H9 (cell line): ENCODE results near the gene ANKDD1A. TPM values are rescaled to one million over a fixed set of nuclear protein-coding genes. Genes with fewer than 3 reads are reported as not detected.

Experiments used
- DNase-seq: peaks from one replicate; pipeline ENCODE4 v3.0.0-alpha.2; 2017
- H2AFZ ChIP-seq: one replicate; pipeline ENCODE4 v1.6.1; 2013; ENCODE audit warnings: mild to moderate bottlenecking, low read length, control low read depth, moderate library complexity
- H2AK5ac ChIP-seq: 2 replicates; pipeline ENCODE4 v1.6.1; 2013; ENCODE audit warnings: low read length, control low read depth, mixed read lengths; ENCODE audit not compliant: insufficient read length
- H2BK120ac ChIP-seq: one replicate; pipeline ENCODE4 v1.6.1; 2013; ENCODE audit warnings: low read depth, mild to moderate bottlenecking, low read length, control low read depth, inconsistent platforms; ENCODE audit not compliant: poor library complexity, severe bottlenecking
- H2BK12ac ChIP-seq: 2 replicates; pipeline ENCODE4 v1.6.1; 2013; ENCODE audit warnings: low read length, control low read depth, mixed read lengths, low read depth; ENCODE audit not compliant: insufficient read length
- H2BK15ac ChIP-seq: 2 replicates; pipeline ENCODE4 v1.6.1; 2013; ENCODE audit warnings: low read depth, low read length, control low read depth
- H2BK20ac ChIP-seq: one replicate; pipeline ENCODE4 v1.6.1; 2013; ENCODE audit warnings: low read depth, mild to moderate bottlenecking, low read length, control low read depth, inconsistent platforms; ENCODE audit not compliant: poor library complexity, severe bottlenecking
- H2BK5ac ChIP-seq: 2 replicates; pipeline ENCODE4 v1.6.1; 2013; ENCODE audit warnings: low read length, control low read depth, mixed read lengths; ENCODE audit not compliant: insufficient read length
- H3K14ac ChIP-seq: 2 replicates; pipeline ENCODE4 v1.6.1; 2013; ENCODE audit warnings: low read length, control low read depth; ENCODE audit not compliant: insufficient read depth
- H3K18ac ChIP-seq: 2 replicates; pipeline ENCODE4 v1.6.1; 2013; ENCODE audit warnings: low read depth, mild to moderate bottlenecking, mixed read lengths, low read length, control low read depth; ENCODE audit not compliant: insufficient read length
- H3K23ac ChIP-seq: 2 replicates; pipeline ENCODE4 v1.6.1; 2013; ENCODE audit warnings: low read length, control low read depth, mixed read lengths, low read depth; ENCODE audit not compliant: insufficient read length
- H3K23me2 ChIP-seq: 2 replicates; pipeline ENCODE4 v1.6.1; 2013; ENCODE audit warnings: low read depth, mild to moderate bottlenecking, mixed read lengths, low read length, control low read depth; ENCODE audit not compliant: insufficient read length, poor library complexity, severe bottlenecking
- H3K27ac ChIP-seq: 2 replicates; pipeline ENCODE4 v1.5.1; 2013; ENCODE audit warnings: low read length, control low read depth, mixed read lengths, low read depth; ENCODE audit not compliant: insufficient read length
- H3K27me3 ChIP-seq: 2 replicates; pipeline ENCODE4 v1.6.1; 2013; ENCODE audit warnings: low read length, control low read depth, inconsistent platforms; ENCODE audit not compliant: insufficient read depth
- H3K4ac ChIP-seq: 2 replicates; pipeline ENCODE4 v1.6.1; 2013; ENCODE audit warnings: low read depth, mild to moderate bottlenecking, control low read depth, inconsistent platforms, low read length, moderate library complexity
- H3K4me1 ChIP-seq: 2 replicates; pipeline ENCODE4 v1.6.1; 2013; ENCODE audit warnings: low read length, control low read depth, inconsistent platforms; ENCODE audit not compliant: insufficient read depth
- H3K4me2 ChIP-seq: 2 replicates; pipeline ENCODE4 v1.6.1; 2013; ENCODE audit warnings: low read length, control low read depth, mixed read lengths; ENCODE audit not compliant: insufficient read length, insufficient read depth
- H3K56ac ChIP-seq: 2 replicates; pipeline ENCODE4 v1.6.1; 2013; ENCODE audit warnings: low read depth, mild to moderate bottlenecking, mixed read lengths, low read length, control low read depth; ENCODE audit not compliant: insufficient read length
- H3K79me1 ChIP-seq: 2 replicates; pipeline ENCODE4 v1.6.1; 2013; ENCODE audit warnings: low read depth, mild to moderate bottlenecking, moderate library complexity, low read length, control low read depth, inconsistent platforms; ENCODE audit not compliant: insufficient read depth, poor library complexity, severe bottlenecking
- H3K79me2 ChIP-seq: 2 replicates; pipeline ENCODE4 v1.6.1; 2013; ENCODE audit warnings: low read length, control low read depth, inconsistent platforms; ENCODE audit not compliant: insufficient read depth
- H3K9ac ChIP-seq: 2 replicates; pipeline ENCODE4 v1.6.1; 2013; ENCODE audit warnings: low read length, control low read depth, mixed read lengths; ENCODE audit not compliant: insufficient read length; ENCODE audit errors: extremely low read depth
- H3K9me3 ChIP-seq: one replicate; pipeline ENCODE4 v1.6.1; 2013; ENCODE audit warnings: low read depth, low read length, inconsistent platforms; ENCODE audit not compliant: control insufficient read depth
- H3T11ph ChIP-seq: one replicate; pipeline ENCODE4 v1.6.1; 2013; ENCODE audit warnings: mild to moderate bottlenecking, low read length, control low read depth, inconsistent platforms
- H4K20me1 ChIP-seq: one replicate; pipeline ENCODE4 v1.6.1; 2013; ENCODE audit not compliant: control insufficient read depth, insufficient read length, insufficient read depth
- H4K5ac ChIP-seq: 2 replicates; pipeline ENCODE4 v1.6.1; 2013; ENCODE audit warnings: low read depth, mild to moderate bottlenecking, mixed read lengths, low read length, control low read depth; ENCODE audit not compliant: insufficient read length
- H4K8ac ChIP-seq: replicated peaks from 2 replicates; pipeline ENCODE4 v1.6.1; 2013; ENCODE audit warnings: low read length, control low read depth, mixed read lengths, low read depth; ENCODE audit not compliant: insufficient read length
- H4K91ac ChIP-seq: 2 replicates; pipeline ENCODE4 v1.6.1; 2013; ENCODE audit warnings: low read depth, mild to moderate bottlenecking, moderate library complexity, mixed read lengths, low read length, control low read depth; ENCODE audit not compliant: insufficient read length
- H3K27ac Mint-ChIP-seq, 3 experiments: 2 replicates in 2 of 3; 3 replicates in 1 of 3; pipeline ENCODE4 v1.8.0; 2020 to 2021; ENCODE audit warnings: mixed read lengths in 3 of 3, mild to moderate bottlenecking in 1 of 3, moderate library complexity in 1 of 3
- H3K27me3 Mint-ChIP-seq: 2 replicates; pipeline ENCODE4 v1.8.0; 2021; ENCODE audit warnings: low read depth, mild to moderate bottlenecking, moderate library complexity, mixed read lengths
- H3K36me3 Mint-ChIP-seq, 3 experiments: 2 replicates in 2 of 3; 3 replicates in 1 of 3; pipeline ENCODE4 v1.8.0; 2020 to 2021; ENCODE audit warnings: low read depth in 3 of 3, mixed read lengths in 3 of 3; ENCODE audit not compliant: insufficient read depth in 1 of 3
- H3K4me1 Mint-ChIP-seq, 2 experiments: 2 replicates each; pipeline ENCODE4 v1.8.0; 2020; ENCODE audit warnings: mixed read lengths in 2 of 2
- H3K4me3 Mint-ChIP-seq, 2 experiments: 2 replicates in 1 of 2; 3 replicates in 1 of 2; pipeline ENCODE4 v1.8.0; 2020 to 2021; ENCODE audit warnings: mild to moderate bottlenecking in 2 of 2, mixed read lengths in 2 of 2, moderate library complexity in 1 of 2
- H3K9me3 Mint-ChIP-seq, 2 experiments: 2 replicates in 1 of 2; 3 replicates in 1 of 2; pipeline ENCODE4 v1.8.0; 2020; ENCODE audit warnings: mild to moderate bottlenecking in 2 of 2, mixed read lengths in 2 of 2, moderate library complexity in 1 of 2
- CTCF ChIP-seq: fragments of 200-600 bp; sonication (generic); conservative IDR thresholded peaks from 3 replicates; pipeline ENCODE4 v1.8.0; 2021; ENCODE audit warnings: antibody characterized with exemption, mild to moderate bottlenecking
- WGBS: extraction: QIAGEN DNeasy Blood & Tissue Kit; methylation state at CpG from one replicate; pipeline ENCODE4 v1.1.7; 2013; ENCODE audit warnings: missing lambda C conversion rate, low lambda C conversion rate, mixed read lengths; ENCODE audit not compliant: insufficient read length; ENCODE audit errors: extremely low coverage; 5-methylcytosine and 5-hydroxymethylcytosine counted together
- total RNA-seq: library from RNA; stranded (reverse); gene quantifications from 2 replicates; pipeline ENCODE4 v1.2.1, GENCODE V29; 2021

The ANKDD1A gene
- total RNA-seq, 1 experiment from 2014 or later: 3.7 TPM

- H2BK120ac ChIP-seq: no peak overlapping the region
- H3K23me2 ChIP-seq: no peaks in the 10 kb centered on the region
- WGBS: no CpG with 5 or more reads among the region's 13 CpGs
- no peak overlapping the region for H4K5ac ChIP-seq
- no peaks in the 10 kb centered on the region; the same call in 1 of the 2 replicates for H3K4me1 ChIP-seq
- no peaks in the 10 kb centered on the region for H4K20me1 ChIP-seq
- no peaks in the 10 kb centered on the region for H3K79me2 ChIP-seq
- no peak overlapping the region for H3K56ac ChIP-seq
- no peak overlapping the region for H2AK5ac ChIP-seq
- no peaks in the 10 kb centered on the region for H3K79me1 ChIP-seq
- Mint-ChIP-seq H3K36me3 (peaks cover 2 to 10% (median 6%) of the 10 kb centered on the region in 3 experiments; a peak in 5 of 7 replicates), H3K4me3 (no peak overlapping the region), H3K9me3 (no peaks in the 10 kb centered on the region), H3K4me1 (peaks cover 8 to 9% of the 10 kb centered on the region in 2 experiments), H3K27ac (peak overlapping the region in 2 of 3 experiments; percentile 1 to 23; a peak in 1 of 7 replicates), H3K27me3 (no peaks in the 10 kb centered on the region)
- no peak overlapping the region for H3K23ac ChIP-seq
- no peaks in the 10 kb centered on the region for H3K27me3 ChIP-seq
- no peak overlapping the region for H3K27ac ChIP-seq
- no peak overlapping the region for H3K9ac ChIP-seq
- no peaks in the 10 kb centered on the region for H3K9me3 ChIP-seq
- H2BK15ac ChIP-seq: no peak overlapping the region
- no peak overlapping the region for H3K18ac ChIP-seq
- no peak for DNase-seq
- H2BK20ac ChIP-seq: no peak overlapping the region
- no peak overlapping the region for H3T11ph ChIP-seq
- no peak overlapping the region for H3K14ac ChIP-seq
- H3K4ac ChIP-seq: no peak overlapping the region
- H4K91ac ChIP-seq: no peak overlapping the region
- no peak for TF ChIP-seq CTCF
- no peak overlapping the region for H4K8ac ChIP-seq
- no peak overlapping the region for H3K4me2 ChIP-seq
- H2BK12ac ChIP-seq: no peak overlapping the region
- no peak overlapping the region for H2BK5ac ChIP-seq
- no peak overlapping the region for H2AFZ ChIP-seq
Measured at GRCh38 chr15:64925335-64926330, 13.9 kb downstream of the ANKDD1A start.
